Psoas muscle (tissue), 8 donors: ENCODE measurements around the gene RARA. TPM values are rescaled to one million over a fixed set of nuclear protein-coding genes. Genes with fewer than 3 reads are reported as not detected.
A peak's percentile ranks its signal among the peaks of the same experiment; 100 is the strongest.

Source experiments
- ATAC-seq, 4 donors: fragments of 200-7000 bp; cut with Tn5 transposase; one replicate each; pipeline ENCODE4 v1.9.1; 2020; ENCODE audit warnings: moderate library complexity in 3 of 4, mild to moderate bottlenecking in 2 of 4
- DNase-seq, 2 donors: peaks; one replicate each; pipeline ENCODE4 v3.0.0-alpha.2; 2020
- H3K27ac ChIP-seq: fragments of 200-600 bp; one replicate; pipeline ENCODE4 v1.8.0; 2022
- H3K27me3 ChIP-seq, 3 donors: fragments of 200-600 bp in 1 of 3; one replicate each; pipeline versions ENCODE4 v1.6.1 to v1.8.0; 2013 to 2022; ENCODE audit warnings: low read length in 2 of 3, mild to moderate bottlenecking in 2 of 3, moderate library complexity in 1 of 3; ENCODE audit not compliant: insufficient read depth in 3 of 3
- H3K36me3 ChIP-seq, 2 donors: fragments of 200-600 bp in 1 of 2; one replicate each; pipeline versions ENCODE4 v1.6.1 to v1.8.0; 2013 to 2022; ENCODE audit warnings: low read depth in 1 of 2, mild to moderate bottlenecking in 1 of 2, moderate library complexity in 1 of 2; ENCODE audit not compliant: insufficient read depth in 1 of 2
- H3K4me1 ChIP-seq: fragments of 200-600 bp; one replicate; pipeline ENCODE4 v1.8.0; 2022
- H3K4me3 ChIP-seq: fragments of 200-600 bp; one replicate; pipeline ENCODE4 v1.8.0; 2022; ENCODE audit warnings: mild to moderate bottlenecking
- H3K9me3 ChIP-seq: fragments of 200-600 bp; one replicate; pipeline ENCODE4 v1.8.0; 2022
- CTCF ChIP-seq: fragments of 200-600 bp; IDR thresholded peaks from one replicate; pipeline ENCODE4 v1.8.0; 2022; ENCODE audit warnings: antibody characterized with exemption
- WGBS, 3 donors: extraction: QIAGEN DNeasy Blood & Tissue Kit; methylation state at CpG; one replicate each; pipeline versions ENCODE4 v1.1.6 to v1.1.7; 2013; 5-methylcytosine and 5-hydroxymethylcytosine counted together
- intact Hi-C, 2 donors: fragments of 100-400 bp; cut with DNase I; formaldehyde crosslinking; loops; one replicate each; pipeline versions ENCODE4 v1.11.0 to v1.14.2; 2022
- polyA plus RNA-seq, 3 donors: library from polyadenylated mRNA; stranded (reverse); fragments of 200-250 nt; gene quantifications; one replicate each; pipeline ENCODE4 v1.2.3, GENCODE V29; 2013
- total RNA-seq, 4 donors: library from RNA; stranded (reverse); fragmentation: NEBNext Ultra II Directional in 2 of 4; extraction: Animal tissue kit (Norgen Biotek cat#: 25700) in 2 of 4; gene quantifications; one replicate each; pipeline versions ENCODE4 v1.2.1 to v1.2.4, GENCODE V29; 2021 to 2023
- donor health status: healthy with polysubstance abuse.
- donor health status: DM: no; HTN: no; CAD: no; lungs with moderate emphysema.
- donor health status: Bipolar disorder and iron deficiency.
- donor health status: healthy.
- donor health status: DM: yes; HTN: yes; CAD: no.
- donor health status: DM: no; HTN: no; CAD: no.
- donor health status: DM: no; HTN: no; CAD: no.
- donor health status: DM: yes; HTN: yes; CAD: no.

The RARA gene
- total and polyA plus RNA-seq, 7 donors: 15.0 to 76.9 (median 41.6) TPM

- DNase-seq (peak in 1 of 2 donors; percentile 27), ATAC-seq (peak; percentile 30 to 53 (median 47))
- H3K27ac ChIP-seq: peak overlapping the region; percentile 97
- TF ChIP-seq CTCF: no peak
- H3K36me3 ChIP-seq: no peaks in the 10 kb centered on the region
- H3K9me3 ChIP-seq: no peaks in the 10 kb centered on the region
- H3K27me3 ChIP-seq: no peaks in the 10 kb centered on the region
- WGBS, 3 donors: 24 to 45% (median 26%) methylated on average over 7 of the region's 7 CpGs
- H3K4me1 ChIP-seq: peaks cover 84% of the 10 kb centered on the region
- no peak overlapping the region for H3K4me3 ChIP-seq
- intact Hi-C loops: loop anchor here (2.0 kb wide), 2 partner anchors 38 to 40 kb away; no protein-coding TSS in a partner anchor
Observed at GRCh38 chr17:40310882-40311391, 2.0 kb downstream of the RARA start.

- intact Hi-C loops: loop anchor here (2.0 kb wide), 2 partner anchors 37 to 39 kb away; no protein-coding TSS in a partner anchor
- H3K27me3 ChIP-seq: no peaks in the 10 kb centered on the region
- WGBS, 3 donors: 9 to 25% (median 16%) methylated on average over 2 of the region's 2 CpGs
- no peaks in the 10 kb centered on the region for H3K36me3 ChIP-seq
- H3K9me3 ChIP-seq: no peaks in the 10 kb centered on the region
- H3K27ac ChIP-seq: peak overlapping the region; percentile 97
- TF ChIP-seq CTCF: no peak
- H3K4me3 ChIP-seq: peak overlapping the region; percentile 19
- DNase-seq (peak; percentile 78 to 88), ATAC-seq (peak; percentile 41 to 69 (median 50))
- peaks cover 91% of the 10 kb centered on the region for H3K4me1 ChIP-seq
Observed at GRCh38 chr17:40311575-40311974, 2.6 kb downstream of the RARA start.

- ATAC-seq: peak; percentile 63 to 74 (median 73)
- peak; percentile 60 to 84 for DNase-seq
- no peak for TF ChIP-seq CTCF
- intact Hi-C loops: no loop called here
- no peaks in the 10 kb centered on the region for H3K27me3 ChIP-seq
- H3K27ac ChIP-seq: peak overlapping the region; percentile 97
- peaks cover 94% of the 10 kb centered on the region for H3K4me1 ChIP-seq
- peak overlapping the region; percentile 19 for H3K4me3 ChIP-seq
- H3K36me3 ChIP-seq: no peaks in the 10 kb centered on the region
- no peaks in the 10 kb centered on the region for H3K9me3 ChIP-seq
- WGBS, 3 donors: 7 to 16% (median 16%) methylated on average over 6 to 7 of the region's 7 CpGs
Observed at GRCh38 chr17:40312131-40312731, 3.3 kb downstream of the RARA start.

- intact Hi-C loops: no loop called here
- H3K36me3 ChIP-seq: no peaks in the 10 kb centered on the region
- TF ChIP-seq CTCF: no peak
- no peaks in the 10 kb centered on the region for H3K9me3 ChIP-seq
- DNase-seq (no peak), ATAC-seq (no peak)
- WGBS, 3 donors: 30 to 44% (median 35%) methylated on average over 4 of the region's 4 CpGs
- peak overlapping the region; percentile 19 for H3K4me3 ChIP-seq
- H3K4me1 ChIP-seq: peaks cover 90% of the 10 kb centered on the region
- no peaks in the 10 kb centered on the region for H3K27me3 ChIP-seq
- peak overlapping the region; percentile 97 for H3K27ac ChIP-seq
Observed at GRCh38 chr17:40312893-40313667, 4.1 kb downstream of the RARA start.
